Hematopoietic multipotent progenitor cell treated with erythropoietin and hydrocortisone succinate and interleukin-3 and kit ligand, for 17 days (in vitro differentiated cells): ENCODE results near the gene CIAPIN1.

Source experiments
- DNase-seq: peaks from one replicate; pipeline ENCODE4 v3.0.0-alpha.2; 2015; ENCODE audit warnings: low spot score

Gene CIAPIN1

GRCh38 chr16:57382535-57383275 is 64.5 kb downstream of the CIAPIN1 start:
- no peak for DNase-seq

- DNase-seq: no peak
These were observed 65.2 kb downstream of the CIAPIN1 start for GRCh38 chr16:57381791-57382534.

- DNase-seq: peak; percentile 24
These were observed 66.3 kb downstream of the CIAPIN1 start for GRCh38 chr16:57380671-57381462.

- DNase-seq: no peak
These were observed 67.6 kb downstream of the CIAPIN1 start for GRCh38 chr16:57379579-57379978.
